BLaER1 treated with 17β-estradiol and CSF1 and Interleukin-3, amounts not matched to agents 10 nM and 100 nM (cell line): ENCODE results near the gene UNCX.
A peak's percentile ranks its signal among the peaks of the same experiment; 100 is the strongest.

Experiments used
- H3K27ac ChIP-seq, 11 experiments: shearing (Covaris generic); formaldehyde crosslinking; 2 replicates each; pipeline ENCODE4 v1.8.1; 2022
- H3K27me3 ChIP-seq, 11 experiments: shearing (Covaris generic); formaldehyde crosslinking; 2 replicates each; pipeline ENCODE4 v1.8.1; 2022
- H3K36me3 ChIP-seq, 11 experiments: shearing (Covaris generic); formaldehyde crosslinking; 2 replicates each; pipeline ENCODE4 v1.8.1; 2022
- H3K4me1 ChIP-seq, 10 experiments: shearing (Covaris generic); formaldehyde crosslinking; 2 replicates each; pipeline ENCODE4 v1.8.1; 2022
- H3K4me2 ChIP-seq, 11 experiments: shearing (Covaris generic); formaldehyde crosslinking; 2 replicates each; pipeline ENCODE4 v1.8.1; 2022
- H3K4me3 ChIP-seq, 10 experiments: shearing (Covaris generic); formaldehyde crosslinking; 2 replicates each; pipeline ENCODE4 v1.8.1; 2022
- H3K9ac ChIP-seq, 11 experiments: shearing (Covaris generic); formaldehyde crosslinking; 2 replicates each; pipeline ENCODE4 v1.8.1; 2022
- H3K9me3 ChIP-seq, 11 experiments: shearing (Covaris generic); formaldehyde crosslinking; replicated peaks in 1 of 11; 2 replicates each; pipeline ENCODE4 v1.8.1; 2022
- H4K20me1 ChIP-seq, 11 experiments: shearing (Covaris generic); formaldehyde crosslinking; 2 replicates each; pipeline ENCODE4 v1.8.1; 2022
- Cebpa-rat ChIP-seq, 11 experiments: shearing (Covaris generic); IDR thresholded peaks; 2 replicates each; pipeline ENCODE4 v1.8.1; 2022

UNCX gene

GRCh38 chr7:1234049-1234880, 1.6 kb downstream of the UNCX start:
- Histone ChIP-seq H3K27ac (no peak overlapping the region), H3K4me1 (peaks cover 0 to 9% (median 0%) of the 10 kb centered on the region in 10 experiments; a peak in 3 of 20 replicates), H3K4me2 (no peak overlapping the region), H3K9me3 (peaks cover 0 to 8% (median 0%) of the 10 kb centered on the region in 11 experiments; a peak in 1 of 22 replicates), H3K36me3 (no peaks in the 10 kb centered on the region), H3K27me3 (peaks cover 95 to 99% (median 99%) of the 10 kb centered on the region in 11 experiments), H4K20me1 (peaks cover 0 to 82% (median 72%) of the 10 kb centered on the region in 11 experiments; a peak in 18 of 22 replicates), H3K9ac (no peak overlapping the region), H3K4me3 (no peak overlapping the region)
- no peak for TF ChIP-seq Cebpa-rat (IDR thresholded peaks at IDR 0.05)

- Histone ChIP-seq H3K36me3 (no peaks in the 10 kb centered on the region), H3K4me2 (no peak overlapping the region), H3K27me3 (peaks cover 97 to 99% (median 99%) of the 10 kb centered on the region in 11 experiments), H3K27ac (no peak overlapping the region), H3K9ac (no peak overlapping the region), H3K9me3 (peaks cover 0 to 8% (median 0%) of the 10 kb centered on the region in 11 experiments; a peak in 1 of 22 replicates), H4K20me1 (peaks cover 0 to 85% (median 75%) of the 10 kb centered on the region in 11 experiments; a peak in 18 of 22 replicates), H3K4me1 (peaks cover 0 to 9% (median 0%) of the 10 kb centered on the region in 10 experiments; a peak in 3 of 20 replicates), H3K4me3 (0 out of 20 replicates have a peak overlapping the region, but pooled peaks of 1 of the 10 experiments have one; percentile 35)
- no peak for TF ChIP-seq Cebpa-rat (IDR thresholded peaks at IDR 0.05)
Measured at GRCh38 chr7:1234881-1235500, 2.3 kb downstream of the UNCX start.

GRCh38 chr7:1235501-1236131, 2.9 kb downstream of the UNCX start:
- Histone ChIP-seq H3K4me3 (peak overlapping the region in 1 of 10 experiments; percentile 35; a peak in 1 of 20 replicates), H3K27ac (no peak overlapping the region), H3K9me3 (peaks cover 0 to 8% (median 0%) of the 10 kb centered on the region in 11 experiments; a peak in 1 of 22 replicates), H3K9ac (no peak overlapping the region), H3K36me3 (no peaks in the 10 kb centered on the region), H3K4me2 (peak overlapping the region in 3 of 11 experiments; percentile 7 to 11 (median 8); a peak in 1 of 22 replicates), H4K20me1 (peaks cover 0 to 87% (median 78%) of the 10 kb centered on the region in 11 experiments; a peak in 18 of 22 replicates), H3K4me1 (peaks cover 0 to 9% (median 0%) of the 10 kb centered on the region in 10 experiments; a peak in 3 of 20 replicates), H3K27me3 (peaks cover 98 to 100% (median 100%) of the 10 kb centered on the region in 11 experiments)
- TF ChIP-seq Cebpa-rat (IDR thresholded peaks at IDR 0.05): no peak

- Histone ChIP-seq H4K20me1 (peaks cover 0 to 87% (median 76%) of the 10 kb centered on the region in 11 experiments; a peak in 18 of 22 replicates), H3K36me3 (no peaks in the 10 kb centered on the region), H3K27ac (no peak overlapping the region), H3K4me3 (no peak overlapping the region; a peak in 1 of 20 replicates), H3K4me1 (peaks cover 0 to 9% (median 0%) of the 10 kb centered on the region in 10 experiments; a peak in 3 of 20 replicates), H3K9ac (no peak overlapping the region), H3K9me3 (peaks cover 0 to 8% (median 0%) of the 10 kb centered on the region in 11 experiments; a peak in 1 of 22 replicates), H3K4me2 (peak overlapping the region in 3 of 11 experiments; percentile 7 to 11 (median 8); a peak in 1 of 22 replicates), H3K27me3 (peaks cover 98 to 100% (median 100%) of the 10 kb centered on the region in 11 experiments)
- no peak for TF ChIP-seq Cebpa-rat (IDR thresholded peaks at IDR 0.05)
Measured at GRCh38 chr7:1236132-1236661, 3.5 kb downstream of the UNCX start.

GRCh38 chr7:1236831-1237701, 4.4 kb downstream of the UNCX start:
- no peak overlapping the region for H3K27ac ChIP-seq

GRCh38 chr7:1237704-1238255, 5.1 kb downstream of the UNCX start:
- TF ChIP-seq Cebpa-rat (IDR thresholded peaks at IDR 0.05): no peak
- Histone ChIP-seq H3K27me3 (peaks cover 98 to 100% (median 100%) of the 10 kb centered on the region in 11 experiments), H3K36me3 (no peaks in the 10 kb centered on the region), H3K4me2 (no peak overlapping the region), H3K27ac (no peak overlapping the region), H4K20me1 (peaks cover 0 to 91% (median 81%) of the 10 kb centered on the region in 11 experiments; a peak in 18 of 22 replicates), H3K9ac (no peak overlapping the region), H3K4me1 (peaks cover 0 to 9% (median 0%) of the 10 kb centered on the region in 10 experiments; a peak in 3 of 20 replicates), H3K9me3 (peaks cover 0 to 8% (median 0%) of the 10 kb centered on the region in 11 experiments; a peak in 1 of 22 replicates), H3K4me3 (no peak overlapping the region)

More at GRCh38 chr7:1236831-1237701, 4.4 kb downstream of the UNCX start:
- peaks cover 98 to 100% (median 100%) of the 10 kb centered on the region in 11 experiments for H3K27me3 ChIP-seq
- no peaks in the 10 kb centered on the region for H3K36me3 ChIP-seq
- H3K4me3 ChIP-seq: no peak overlapping the region
- H3K4me2 ChIP-seq: no peak overlapping the region
- H3K4me1 ChIP-seq: peaks cover 0 to 9% (median 0%) of the 10 kb centered on the region in 10 experiments; a peak in 3 of 20 replicates
- H4K20me1 ChIP-seq: peaks cover 0 to 87% (median 76%) of the 10 kb centered on the region in 11 experiments; a peak in 18 of 22 replicates
- no peak for TF ChIP-seq Cebpa-rat (IDR thresholded peaks at IDR 0.05)
- H3K9ac ChIP-seq: no peak overlapping the region
- H3K9me3 ChIP-seq: peaks cover 0 to 8% (median 0%) of the 10 kb centered on the region in 11 experiments; a peak in 1 of 22 replicates

GRCh38 chr7:1238450-1238882, 5.8 kb downstream of the UNCX start:
- H3K4me2 ChIP-seq: no peak overlapping the region
- H4K20me1 ChIP-seq: peaks cover 0 to 94% (median 85%) of the 10 kb centered on the region in 11 experiments; a peak in 18 of 22 replicates

More at GRCh38 chr7:1238450-1238882, 5.8 kb downstream of the UNCX start:
- no peak for TF ChIP-seq Cebpa-rat (IDR thresholded peaks at IDR 0.05)
- H3K9me3 ChIP-seq: peaks cover 0 to 8% (median 0%) of the 10 kb centered on the region in 11 experiments; a peak in 1 of 22 replicates
- H3K4me3 ChIP-seq: no peak overlapping the region
- peaks cover 0 to 9% (median 0%) of the 10 kb centered on the region in 10 experiments; a peak in 3 of 20 replicates for H3K4me1 ChIP-seq
- no peak overlapping the region for H3K27ac ChIP-seq
- peaks cover 100% of the 10 kb centered on the region in 11 experiments for H3K27me3 ChIP-seq
- H3K36me3 ChIP-seq: no peaks in the 10 kb centered on the region
- no peak overlapping the region for H3K9ac ChIP-seq
